H9 (cell line): ENCODE results near the gene C1QA. TPM values are rescaled to one million over a fixed set of nuclear protein-coding genes. Genes with fewer than 3 reads are reported as not detected.

Experiments
- DNase-seq: peaks from one replicate; pipeline ENCODE4 v3.0.0-alpha.2; 2017
- H2AFZ ChIP-seq: one replicate; pipeline ENCODE4 v1.6.1; 2013; ENCODE audit warnings: mild to moderate bottlenecking, low read length, control low read depth, moderate library complexity
- H2AK5ac ChIP-seq: 2 replicates; pipeline ENCODE4 v1.6.1; 2013; ENCODE audit warnings: low read length, control low read depth, mixed read lengths; ENCODE audit not compliant: insufficient read length
- H2BK120ac ChIP-seq: one replicate; pipeline ENCODE4 v1.6.1; 2013; ENCODE audit warnings: low read depth, mild to moderate bottlenecking, low read length, control low read depth, inconsistent platforms; ENCODE audit not compliant: poor library complexity, severe bottlenecking
- H2BK12ac ChIP-seq: 2 replicates; pipeline ENCODE4 v1.6.1; 2013; ENCODE audit warnings: low read length, control low read depth, mixed read lengths, low read depth; ENCODE audit not compliant: insufficient read length
- H2BK15ac ChIP-seq: 2 replicates; pipeline ENCODE4 v1.6.1; 2013; ENCODE audit warnings: low read depth, low read length, control low read depth
- H2BK20ac ChIP-seq: one replicate; pipeline ENCODE4 v1.6.1; 2013; ENCODE audit warnings: low read depth, mild to moderate bottlenecking, low read length, control low read depth, inconsistent platforms; ENCODE audit not compliant: poor library complexity, severe bottlenecking
- H2BK5ac ChIP-seq: 2 replicates; pipeline ENCODE4 v1.6.1; 2013; ENCODE audit warnings: low read length, control low read depth, mixed read lengths; ENCODE audit not compliant: insufficient read length
- H3K14ac ChIP-seq: 2 replicates; pipeline ENCODE4 v1.6.1; 2013; ENCODE audit warnings: low read length, control low read depth; ENCODE audit not compliant: insufficient read depth
- H3K18ac ChIP-seq: 2 replicates; pipeline ENCODE4 v1.6.1; 2013; ENCODE audit warnings: low read depth, mild to moderate bottlenecking, mixed read lengths, low read length, control low read depth; ENCODE audit not compliant: insufficient read length
- H3K23ac ChIP-seq: 2 replicates; pipeline ENCODE4 v1.6.1; 2013; ENCODE audit warnings: low read length, control low read depth, mixed read lengths, low read depth; ENCODE audit not compliant: insufficient read length
- H3K23me2 ChIP-seq: 2 replicates; pipeline ENCODE4 v1.6.1; 2013; ENCODE audit warnings: low read depth, mild to moderate bottlenecking, mixed read lengths, low read length, control low read depth; ENCODE audit not compliant: insufficient read length, poor library complexity, severe bottlenecking
- H3K27ac ChIP-seq: 2 replicates; pipeline ENCODE4 v1.5.1; 2013; ENCODE audit warnings: low read length, control low read depth, mixed read lengths, low read depth; ENCODE audit not compliant: insufficient read length
- H3K27me3 ChIP-seq: 2 replicates; pipeline ENCODE4 v1.6.1; 2013; ENCODE audit warnings: low read length, control low read depth, inconsistent platforms; ENCODE audit not compliant: insufficient read depth
- H3K4ac ChIP-seq: 2 replicates; pipeline ENCODE4 v1.6.1; 2013; ENCODE audit warnings: low read depth, mild to moderate bottlenecking, control low read depth, inconsistent platforms, low read length, moderate library complexity
- H3K4me1 ChIP-seq: 2 replicates; pipeline ENCODE4 v1.6.1; 2013; ENCODE audit warnings: low read length, control low read depth, inconsistent platforms; ENCODE audit not compliant: insufficient read depth
- H3K4me2 ChIP-seq: 2 replicates; pipeline ENCODE4 v1.6.1; 2013; ENCODE audit warnings: low read length, control low read depth, mixed read lengths; ENCODE audit not compliant: insufficient read length, insufficient read depth
- H3K56ac ChIP-seq: 2 replicates; pipeline ENCODE4 v1.6.1; 2013; ENCODE audit warnings: low read depth, mild to moderate bottlenecking, mixed read lengths, low read length, control low read depth; ENCODE audit not compliant: insufficient read length
- H3K79me1 ChIP-seq: 2 replicates; pipeline ENCODE4 v1.6.1; 2013; ENCODE audit warnings: low read depth, mild to moderate bottlenecking, moderate library complexity, low read length, control low read depth, inconsistent platforms; ENCODE audit not compliant: insufficient read depth, poor library complexity, severe bottlenecking
- H3K79me2 ChIP-seq: 2 replicates; pipeline ENCODE4 v1.6.1; 2013; ENCODE audit warnings: low read length, control low read depth, inconsistent platforms; ENCODE audit not compliant: insufficient read depth
- H3K9ac ChIP-seq: 2 replicates; pipeline ENCODE4 v1.6.1; 2013; ENCODE audit warnings: low read length, control low read depth, mixed read lengths; ENCODE audit not compliant: insufficient read length; ENCODE audit errors: extremely low read depth
- H3K9me3 ChIP-seq: one replicate; pipeline ENCODE4 v1.6.1; 2013; ENCODE audit warnings: low read depth, low read length, inconsistent platforms; ENCODE audit not compliant: control insufficient read depth
- H3T11ph ChIP-seq: one replicate; pipeline ENCODE4 v1.6.1; 2013; ENCODE audit warnings: mild to moderate bottlenecking, low read length, control low read depth, inconsistent platforms
- H4K20me1 ChIP-seq: one replicate; pipeline ENCODE4 v1.6.1; 2013; ENCODE audit not compliant: control insufficient read depth, insufficient read length, insufficient read depth
- H4K5ac ChIP-seq: 2 replicates; pipeline ENCODE4 v1.6.1; 2013; ENCODE audit warnings: low read depth, mild to moderate bottlenecking, mixed read lengths, low read length, control low read depth; ENCODE audit not compliant: insufficient read length
- H4K8ac ChIP-seq: replicated peaks from 2 replicates; pipeline ENCODE4 v1.6.1; 2013; ENCODE audit warnings: low read length, control low read depth, mixed read lengths, low read depth; ENCODE audit not compliant: insufficient read length
- H4K91ac ChIP-seq: 2 replicates; pipeline ENCODE4 v1.6.1; 2013; ENCODE audit warnings: low read depth, mild to moderate bottlenecking, moderate library complexity, mixed read lengths, low read length, control low read depth; ENCODE audit not compliant: insufficient read length
- H3K27ac Mint-ChIP-seq, 3 experiments: 2 replicates in 2 of 3; 3 replicates in 1 of 3; pipeline ENCODE4 v1.8.0; 2020 to 2021; ENCODE audit warnings: mixed read lengths in 3 of 3, mild to moderate bottlenecking in 1 of 3, moderate library complexity in 1 of 3
- H3K27me3 Mint-ChIP-seq: 2 replicates; pipeline ENCODE4 v1.8.0; 2021; ENCODE audit warnings: low read depth, mild to moderate bottlenecking, moderate library complexity, mixed read lengths
- H3K36me3 Mint-ChIP-seq, 3 experiments: 2 replicates in 2 of 3; 3 replicates in 1 of 3; pipeline ENCODE4 v1.8.0; 2020 to 2021; ENCODE audit warnings: low read depth in 3 of 3, mixed read lengths in 3 of 3; ENCODE audit not compliant: insufficient read depth in 1 of 3
- H3K4me1 Mint-ChIP-seq, 2 experiments: 2 replicates each; pipeline ENCODE4 v1.8.0; 2020; ENCODE audit warnings: mixed read lengths in 2 of 2
- H3K4me3 Mint-ChIP-seq, 2 experiments: 2 replicates in 1 of 2; 3 replicates in 1 of 2; pipeline ENCODE4 v1.8.0; 2020 to 2021; ENCODE audit warnings: mild to moderate bottlenecking in 2 of 2, mixed read lengths in 2 of 2, moderate library complexity in 1 of 2
- H3K9me3 Mint-ChIP-seq, 2 experiments: 2 replicates in 1 of 2; 3 replicates in 1 of 2; pipeline ENCODE4 v1.8.0; 2020; ENCODE audit warnings: mild to moderate bottlenecking in 2 of 2, mixed read lengths in 2 of 2, moderate library complexity in 1 of 2
- WGBS: extraction: QIAGEN DNeasy Blood & Tissue Kit; methylation state at CpG from one replicate; pipeline ENCODE4 v1.1.7; 2013; ENCODE audit warnings: missing lambda C conversion rate, low lambda C conversion rate, mixed read lengths; ENCODE audit not compliant: insufficient read length; ENCODE audit errors: extremely low coverage; 5-methylcytosine and 5-hydroxymethylcytosine counted together
- total RNA-seq: library from RNA; stranded (reverse); gene quantifications from 2 replicates; pipeline ENCODE4 v1.2.1, GENCODE V29; 2021
- TF ChIP-seq, protein P1 (sequence below): fragments of 200-600 bp; sonication (generic); conservative IDR thresholded peaks from 3 replicates; pipeline ENCODE4 v1.8.0; 2021; ENCODE audit warnings: antibody characterized with exemption, mild to moderate bottlenecking

The C1QA gene
- total RNA-seq, 1 experiment from 2014 or later = not detected

DNA sequence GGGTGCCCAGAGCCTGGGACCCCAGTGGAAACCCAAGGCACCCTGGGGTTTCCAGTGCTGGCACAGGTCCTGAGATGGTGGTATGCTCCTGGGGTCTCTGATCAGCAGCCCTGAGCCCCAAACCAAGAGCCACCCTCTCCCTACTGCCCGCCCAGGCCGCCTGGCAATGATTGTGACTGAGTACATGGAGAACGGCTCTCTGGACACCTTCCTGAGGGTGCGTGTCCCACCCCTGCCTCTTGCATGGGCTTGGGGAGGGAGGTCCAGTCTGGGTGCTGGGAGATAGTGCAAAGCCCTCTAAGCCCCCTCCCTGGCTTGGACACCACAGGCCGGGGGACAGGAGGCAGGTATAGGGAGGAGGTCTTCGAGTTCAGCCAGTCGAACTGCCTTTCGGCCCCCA is 38.4 kb upstream of the C1QA start:
- Histone ChIP-seq H2BK15ac (no peak overlapping the region), H2BK20ac (no peak overlapping the region), H3K79me1 (no peaks in the 10 kb centered on the region), H2BK120ac (no peak overlapping the region), H4K5ac (no peak overlapping the region), H3K23me2 (no peaks in the 10 kb centered on the region), H2AK5ac (no peak overlapping the region), H3K27ac (no peak overlapping the region), H2AFZ (no peak overlapping the region), H3K9me3 (no peaks in the 10 kb centered on the region), H3K4ac (no peak overlapping the region), H3K4me2 (no peak overlapping the region), H4K91ac (no peak overlapping the region), H3K27me3 (no peaks in the 10 kb centered on the region), H3K9ac (no peak overlapping the region), H3K23ac (no peak overlapping the region), H2BK12ac (no peak overlapping the region), H3K4me1 (no peaks in the 10 kb centered on the region), H3K79me2 (no peaks in the 10 kb centered on the region), H3K14ac (no peak overlapping the region; the same call in 1 of the 2 replicates), H3T11ph (no peak overlapping the region), H3K56ac (no peak overlapping the region), H4K20me1 (no peaks in the 10 kb centered on the region), H4K8ac (no peak overlapping the region), H2BK5ac (no peak overlapping the region), H3K18ac (no peak overlapping the region)
- Mint-ChIP-seq H3K27me3 (peaks cover 5% of the 10 kb centered on the region), H3K4me1 (peaks cover 0 to 10% of the 10 kb centered on the region in 2 experiments; a peak in 2 of 4 replicates), H3K4me3 (no peak overlapping the region), H3K36me3 (no peaks in the 10 kb centered on the region), H3K9me3 (no peaks in the 10 kb centered on the region), H3K27ac (no peak overlapping the region)
- no CpG with 5 or more reads among the region's 8 CpGs for WGBS
- TF ChIP-seq, protein P1, sequence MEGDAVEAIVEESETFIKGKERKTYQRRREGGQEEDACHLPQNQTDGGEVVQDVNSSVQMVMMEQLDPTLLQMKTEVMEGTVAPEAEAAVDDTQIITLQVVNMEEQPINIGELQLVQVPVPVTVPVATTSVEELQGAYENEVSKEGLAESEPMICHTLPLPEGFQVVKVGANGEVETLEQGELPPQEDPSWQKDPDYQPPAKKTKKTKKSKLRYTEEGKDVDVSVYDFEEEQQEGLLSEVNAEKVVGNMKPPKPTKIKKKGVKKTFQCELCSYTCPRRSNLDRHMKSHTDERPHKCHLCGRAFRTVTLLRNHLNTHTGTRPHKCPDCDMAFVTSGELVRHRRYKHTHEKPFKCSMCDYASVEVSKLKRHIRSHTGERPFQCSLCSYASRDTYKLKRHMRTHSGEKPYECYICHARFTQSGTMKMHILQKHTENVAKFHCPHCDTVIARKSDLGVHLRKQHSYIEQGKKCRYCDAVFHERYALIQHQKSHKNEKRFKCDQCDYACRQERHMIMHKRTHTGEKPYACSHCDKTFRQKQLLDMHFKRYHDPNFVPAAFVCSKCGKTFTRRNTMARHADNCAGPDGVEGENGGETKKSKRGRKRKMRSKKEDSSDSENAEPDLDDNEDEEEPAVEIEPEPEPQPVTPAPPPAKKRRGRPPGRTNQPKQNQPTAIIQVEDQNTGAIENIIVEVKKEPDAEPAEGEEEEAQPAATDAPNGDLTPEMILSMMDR = no peak
- DNase-seq = no peak
